Measurements from ENCODE around the gene TIPARP.

GRCh38 chr3:156685752-156686151, 11.4 kb downstream of the TIPARP start:
- TF ChIP-seq CTCF (tag by site-specific recombination; IDR thresholded peaks at IDR 0.05) (no peak), ZNF280C (tag by site-specific recombination; IDR thresholded peaks at IDR 0.05) (no peak), ZNF146 (tag by site-specific recombination; IDR thresholded peaks at IDR 0.05) (no peak), ZBTB7A (tag by site-specific recombination; IDR thresholded peaks at IDR 0.05; ENCODE audit: low read depth) (no peak), ZNF747 (tag by site-specific recombination; IDR thresholded peaks at IDR 0.05) (no peak), SCRT2 (tag by site-specific recombination; IDR thresholded peaks at IDR 0.05) (no peak)

Measured in HEK293 (cell line).